GM12874 (cell line): ENCODE results near the gene SYDE1.

ENCODE experiments used
- CTCF ChIP-seq: IDR thresholded peaks from 2 replicates; pipeline ENCODE4 v1.5.1; 2011; ENCODE audit warnings: low read depth, mild to moderate bottlenecking, control low read depth, low read length, moderate library complexity; ENCODE audit not compliant: insufficient read depth

SYDE1 gene

GRCh38 chr19:15118789-15119494 is 11.7 kb downstream of the SYDE1 start:
- no peak for TF ChIP-seq CTCF

GRCh38 chr19:15120135-15121026 is 13.2 kb downstream of the SYDE1 start:
- TF ChIP-seq CTCF = no peak

- TF ChIP-seq CTCF = no peak
Observed at GRCh38 chr19:15122331-15123030, 15.3 kb downstream of the SYDE1 start.

- TF ChIP-seq CTCF = no peak
Observed at GRCh38 chr19:15123031-15123890, 16.1 kb downstream of the SYDE1 start.

GRCh38 chr19:15123900-15124299 is 16.7 kb downstream of the SYDE1 start:
- no peak for TF ChIP-seq CTCF

GRCh38 chr19:15124572-15125231 is 17.5 kb downstream of the SYDE1 start:
- no peak for TF ChIP-seq CTCF
